Measurements from ENCODE around the gene MUC20.
"Not testable (repeated sequence)": the region's sequence is repeated elsewhere in the genome, so short reads cannot be mapped to it uniquely, and the experiment has no call there.

MUC20 gene

GRCh38 chr3:195729476-195730251 lies 8.9 kb downstream of the MUC20 start:
- no peak for DNase-seq

GRCh38 chr3:195731356-195731905 lies 10.7 kb downstream of the MUC20 start:
- DNase-seq, result no peak

GRCh38 chr3:195732940-195733339 lies 12.2 kb downstream of the MUC20 start:
- DNase-seq, result no peak

GRCh38 chr3:195735036-195735695 lies 14.4 kb downstream of the MUC20 start:
- no peak for DNase-seq

GRCh38 chr3:195736866-195737490 lies 16.2 kb downstream of the MUC20 start:
- no peak for DNase-seq

GRCh38 chr3:195737782-195738181 lies 17.0 kb downstream of the MUC20 start:
- peak; percentile 49 to 54 for DNase-seq

GRCh38 chr3:195738274-195739044 lies 17.7 kb downstream of the MUC20 start:
- DNase-seq, result no peak

GRCh38 chr3:195739561-195740111 lies 18.9 kb downstream of the MUC20 start:
- DNase-seq, result no peak

- DNase-seq, result no peak
These were observed 23.7 kb downstream of the MUC20 start for GRCh38 chr3:195744437-195744836.

GRCh38 chr3:195746346-195746745 lies 25.6 kb downstream of the MUC20 start:
- DNase-seq, result no peak

GRCh38 chr3:195746751-195747150 lies 26.0 kb downstream of the MUC20 start:
- no peak for DNase-seq

GRCh38 chr3:195748661-195749060 lies 27.9 kb downstream of the MUC20 start:
- DNase-seq, result no peak

GRCh38 chr3:195749101-195749500 lies 28.3 kb downstream of the MUC20 start:
- DNase-seq, result not testable (repeated sequence)

GRCh38 chr3:195750797-195751520 lies 30.2 kb downstream of the MUC20 start:
- no peak for DNase-seq

- no peak for DNase-seq
These were observed 30.8 kb downstream of the MUC20 start for GRCh38 chr3:195751560-195751959.

GRCh38 chr3:195752066-195752465 lies 31.3 kb downstream of the MUC20 start:
- DNase-seq, result peak; percentile 36 to 45

- peak in 1 of 2 donors; percentile 38 for DNase-seq
These were observed 32.0 kb downstream of the MUC20 start for GRCh38 chr3:195752546-195753331.

GRCh38 chr3:195753581-195753980 lies 32.8 kb downstream of the MUC20 start:
- DNase-seq, result no peak

- DNase-seq, result no peak
These were observed 33.4 kb downstream of the MUC20 start for GRCh38 chr3:195754141-195754540.

- DNase-seq, result no peak
These were observed 34.1 kb downstream of the MUC20 start for GRCh38 chr3:195754906-195755305.

GRCh38 chr3:195755391-195755790 lies 34.6 kb downstream of the MUC20 start:
- DNase-seq, result no peak

Data from inflammatory macrophage treated with lipopolysaccharide for 1 hour (primary cell).